Activated naive CD4-positive, alpha-beta T cell treated with anti-CD3 and anti-CD28 coated beads for 36 hours (primary cell): ENCODE data around the gene PRX. TPM values are rescaled to one million over a fixed set of nuclear protein-coding genes. Genes with fewer than 3 reads are reported as not detected.

Source experiments
- CTCF ChIA-PET: fragments of 350-600 bp; sonication (Branson Sonifier 250); formaldehyde crosslinking; loops from one replicate; lab custom pipeline; 2021; ENCODE audit warnings: antibody characterized with exemption; lab: Charles Lee
- DNase-seq: peaks from one replicate; pipeline ENCODE4 v3.0.0-alpha.2; 2020
- H3K27ac Mint-ChIP-seq: one replicate; pipeline ENCODE4 v1.8.0; 2021; ENCODE audit warnings: mild to moderate bottlenecking, mixed read lengths
- H3K27me3 Mint-ChIP-seq: one replicate; pipeline ENCODE4 v1.8.0; 2021; ENCODE audit warnings: low read depth, mixed read lengths
- H3K36me3 Mint-ChIP-seq: one replicate; pipeline ENCODE4 v1.8.0; 2021; ENCODE audit warnings: low read depth, mixed read lengths
- H3K4me1 Mint-ChIP-seq: one replicate; pipeline ENCODE4 v1.8.0; 2021; ENCODE audit warnings: low read depth, mixed read lengths
- H3K4me3 Mint-ChIP-seq: one replicate; pipeline ENCODE4 v1.8.0; 2021; ENCODE audit warnings: mild to moderate bottlenecking, moderate library complexity, mixed read lengths
- H3K9me3 Mint-ChIP-seq: one replicate; pipeline ENCODE4 v1.8.0; 2021; ENCODE audit warnings: mixed read lengths
- intact Hi-C: fragments of 100-400 bp; cut with micrococcal nuclease; formaldehyde crosslinking; loops from one replicate; pipeline ENCODE4 v1.15.1; 2023
- microRNA-seq: library from miRNA; unstranded; fragments of <30 nt; microRNA quantifications from one replicate; pipeline ENCODE4 v1.2.0, GENCODE V29; 2022; ENCODE audit warnings: borderline microRNAs expressed, borderline replicate concordance
- total RNA-seq, 2 experiments: library from RNA; stranded (reverse); gene quantifications; one replicate each; pipeline ENCODE4 v1.2.3, GENCODE V29; 2021

Gene PRX
- total RNA-seq, 2 experiments from 2014 or later, result 1.5 TPM

- H3K27ac Mint-ChIP-seq, result no peak overlapping the region
- no peak overlapping the region for H3K4me3 Mint-ChIP-seq
- no peaks in the 10 kb centered on the region for H3K27me3 Mint-ChIP-seq
- no peak for DNase-seq
- intact Hi-C loops, result no loop called here
- peaks cover 2% of the 10 kb centered on the region for H3K36me3 Mint-ChIP-seq
- peaks cover 18% of the 10 kb centered on the region for H3K4me1 Mint-ChIP-seq
- CTCF ChIA-PET, result interaction anchor here (0.5 kb wide), 1 partner anchor 317 kb away, joined by 3 read pairs; no protein-coding TSS in a partner anchor
- no peaks in the 10 kb centered on the region for H3K9me3 Mint-ChIP-seq
These were observed 68.8 kb downstream of the PRX start for GRCh38 chr19:40344422-40344821.

Small RNA genes lying within 50 kb of the gene (microRNA-seq; reads per million reads assigned to microRNA genes)
- not detected for gene MIR6796

Other genes with a start within 250 kb of the PRX start
- gene MAP3K10, start 222.0 kb downstream of the PRX start, total RNA-seq, result 1 to 10 TPM; 8.4 to 9.3 TPM
- gene TTC9B, start 195.0 kb downstream of the PRX start, total RNA-seq, result not detected
- not detected for gene CCNP, start 186.7 kb downstream of the PRX start, total RNA-seq
- gene AKT2, start 128.0 kb downstream of the PRX start, total RNA-seq, result 100 to 1,000 TPM; 152 to 159 TPM
- gene C19orf47, start 65.0 kb downstream of the PRX start, total RNA-seq, result 10 to 100 TPM; 13.5 to 14.6 TPM
- 10 to 100 TPM; 57.6 to 58.2 TPM for gene PLD3, start 64.7 kb downstream of the PRX start, total RNA-seq
- gene HIPK4, start 23.2 kb downstream of the PRX start, total RNA-seq, result not detected
- 1 to 10 TPM; 8.8 to 9.2 TPM for gene SERTAD1, start 12.6 kb upstream of the PRX start, total RNA-seq
- gene SERTAD3, start 31.0 kb upstream of the PRX start, total RNA-seq, result 1 to 10 TPM; 3.8 to 7.3 TPM
- gene BLVRB, start 52.4 kb upstream of the PRX start, total RNA-seq, result 10 to 100 TPM; 29.4 to 30.2 TPM
- gene SPTBN4, start 53.6 kb upstream of the PRX start, total RNA-seq, result 1 to 10 TPM in 1 of 2 experiments, under 1 TPM in 1; 0.91 to 1.1 TPM
- gene SHKBP1, start 163.5 kb upstream of the PRX start, total RNA-seq, result 10 to 100 TPM; 90.1 to 99.4 TPM
- 100 to 1,000 TPM; 147 to 153 TPM for gene LTBP4, start 188.0 kb upstream of the PRX start, total RNA-seq